IPS DF 4.7 (cell line): ENCODE results near the gene ASAH2.
"Not testable (repeated sequence)": the region's sequence is repeated elsewhere in the genome, so short reads cannot be mapped to it uniquely, and the experiment has no call there.

Experiments used
- DNase-seq: peaks from one replicate; pipeline ENCODE4 v3.0.0-alpha.2; 2013; ENCODE audit warnings: low spot score; ENCODE audit errors: extremely low read depth

ASAH2 gene

GRCh38 chr10:50251394-50251793 is at the start of gene ASAH2:
ASAH2 (minus strand) TSS chr10:50251516; CDS start chr10:50248610, 2,906 bp downstream.
- DNase-seq, result no peak

- no peak for DNase-seq
Measured at GRCh38 chr10:50299948-50300669, 48.8 kb upstream of the ASAH2 start.

GRCh38 chr10:50295367-50295766 is 44.1 kb upstream of the ASAH2 start:
- no peak for DNase-seq

GRCh38 chr10:50294582-50294981 is 43.3 kb upstream of the ASAH2 start:
- DNase-seq, result no peak

- no peak for DNase-seq
Measured at GRCh38 chr10:50293513-50294313, 42.4 kb upstream of the ASAH2 start.

- DNase-seq, result no peak
Measured at GRCh38 chr10:50291261-50291850, 40.0 kb upstream of the ASAH2 start.

- DNase-seq, result no peak
Measured at GRCh38 chr10:50289196-50289595, 37.9 kb upstream of the ASAH2 start.

- no peak for DNase-seq
Measured at GRCh38 chr10:50286996-50287803, 35.9 kb upstream of the ASAH2 start.

GRCh38 chr10:50286517-50286916 is 35.2 kb upstream of the ASAH2 start:
- no peak for DNase-seq

GRCh38 chr10:50281967-50282522 is 30.7 kb upstream of the ASAH2 start:
- DNase-seq, result no peak

GRCh38 chr10:50281210-50281966 is 30.1 kb upstream of the ASAH2 start:
- DNase-seq, result no peak

GRCh38 chr10:50280049-50280841 is 28.9 kb upstream of the ASAH2 start:
- DNase-seq, result no peak

GRCh38 chr10:50279489-50279888 is 28.2 kb upstream of the ASAH2 start:
- DNase-seq, result peak; percentile 11

GRCh38 chr10:50275650-50276235 is 24.4 kb upstream of the ASAH2 start:
- no peak for DNase-seq

- DNase-seq, result no peak
Measured at GRCh38 chr10:50272531-50272930, 21.2 kb upstream of the ASAH2 start.

GRCh38 chr10:50271564-50272250 is 20.4 kb upstream of the ASAH2 start:
- no peak for DNase-seq

- DNase-seq, result not testable (repeated sequence)
Measured at GRCh38 chr10:50267877-50268276, 16.6 kb upstream of the ASAH2 start.

GRCh38 chr10:50262625-50263024 is 11.3 kb upstream of the ASAH2 start:
- DNase-seq, result not testable (repeated sequence)
